GM12892 (cell line): ENCODE results near the gene PDS5A.

ENCODE experiments used
- POLR2A ChIP-seq: IDR thresholded peaks from 2 replicates; pipeline ENCODE4 v1.6.1; 2011; ENCODE audit warnings: low read depth, low read length, control low read depth
- POLR2AphosphoS5 ChIP-seq: IDR thresholded peaks from 2 replicates; pipeline ENCODE4 v1.6.1; 2011; ENCODE audit warnings: low read depth, low read length, control low read depth
- TAF1 ChIP-seq: IDR thresholded peaks from 2 replicates; pipeline ENCODE4 v1.6.1; 2011; ENCODE audit warnings: low read depth, mild to moderate bottlenecking, control low read depth, low read length, borderline replicate concordance

DNA sequence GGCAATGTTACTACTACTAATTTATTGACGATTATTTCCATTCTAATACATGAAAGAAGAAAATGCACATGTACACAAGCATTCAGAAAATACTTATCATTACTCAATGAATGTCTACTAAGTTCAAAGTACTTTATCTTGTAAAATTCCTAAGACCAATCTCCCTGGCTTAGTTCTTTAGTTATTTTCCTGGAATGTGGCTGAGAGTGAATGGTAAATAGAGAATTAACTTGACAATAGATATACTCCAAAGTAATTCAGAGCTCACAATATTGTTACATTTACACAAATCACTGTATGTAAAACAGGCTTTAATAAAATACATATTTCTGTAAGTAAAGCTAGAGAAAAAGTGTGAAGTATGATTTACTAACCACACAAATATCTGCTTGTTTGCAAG, 79.7 kb downstream of the PDS5A start:
- no peak for TF ChIP-seq POLR2AphosphoS5
- TF ChIP-seq POLR2A, result no peak
- no peak for TF ChIP-seq TAF1
